K562 (cell line): ENCODE measurements around the gene KMT2E. TPM values are rescaled to one million over a fixed set of nuclear protein-coding genes. Genes with fewer than 3 reads are reported as not detected.
A peak's percentile ranks its signal among the peaks of the same experiment; 100 is the strongest.

Experiments used
- ATAC-seq: fragments of 200-7000 bp; cut with Tn5 transposase; 3 replicates; pipeline ENCODE4 v1.9.1; 2020; ENCODE audit warnings: moderate library complexity
- BruUV-seq: library from RNA; stranded (reverse); fragments of 400-500 nt; replicated peaks from 2 replicates; lab custom pipeline; 2021; lab: Mats Ljungman, UMichigan
- CTCF ChIA-PET: fragments of 300-600 bp; formaldehyde crosslinking; extraction: SDS; loops from one replicate; lab custom pipeline; 2021; ENCODE audit warnings: low intra/inter-chr PET ratio; lab: Yijun Ruan, JAX
- POLR2A ChIA-PET: fragments of 300-600, 350-650 bp; sonication (Branson Sonifier 250); formaldehyde crosslinking; extraction: SDS; loops from one replicate; lab custom pipeline; 2021; ENCODE audit warnings: antibody characterized with exemption, inconsistent platforms; lab: Yijun Ruan, JAX
- DNase-seq, 4 experiments: peaks; one replicate each; pipeline versions ENCODE4 v3.0.0 to v3.0.0-alpha.2; 2011 to 2018; ENCODE audit warnings: low spot score in 3 of 4, mixed read lengths in 3 of 4; ENCODE audit errors: extremely low read depth in 1 of 4
- FAIRE-seq: peaks from 2 replicates; lab custom pipeline; 2011; peaks lifted over from hg19 to GRCh38; lab: Jason Lieb, UNC
- H2AFZ ChIP-seq: 2 replicates; pipeline ENCODE4 v1.6.0; 2011; ENCODE audit warnings: low read depth, low read length, control low read depth, inconsistent platforms
- H3K27ac ChIP-seq: fragments of 200-600 bp; 3 replicates; pipeline ENCODE4 v1.8.0; 2011; ENCODE audit warnings: low read depth, mild to moderate bottlenecking, control low read depth, inconsistent platforms, low read length, moderate library complexity, mixed read lengths; ENCODE audit errors: extremely low read depth
- H3K27me3 ChIP-seq, 2 experiments: fragments of 300-600 bp in 1 of 2; 2 replicates in 1 of 2; 3 replicates in 1 of 2; pipeline versions ENCODE4 v1.6.0 to v1.8.0; 2011; ENCODE audit warnings: inconsistent platforms in 2 of 2, low read length in 2 of 2, mild to moderate bottlenecking in 1 of 2, mixed read lengths in 1 of 2, moderate library complexity in 1 of 2; ENCODE audit not compliant: control insufficient read depth in 2 of 2, insufficient read depth in 2 of 2
- H3K36me3 ChIP-seq: fragments of 300-600 bp; 3 replicates; pipeline ENCODE4 v1.8.0; 2011; ENCODE audit warnings: mild to moderate bottlenecking, low read length, inconsistent platforms; ENCODE audit not compliant: control insufficient read depth, insufficient read depth
- H3K4me1 ChIP-seq, 2 experiments: fragments of 200-600 bp in 1 of 2; replicated peaks in 1 of 2; 2 replicates in 1 of 2; 3 replicates in 1 of 2; pipeline versions ENCODE4 v1.5.1 to v1.8.0; 2011; ENCODE audit warnings: inconsistent platforms in 2 of 2, low read length in 2 of 2, mild to moderate bottlenecking in 1 of 2, mixed read lengths in 1 of 2, moderate library complexity in 1 of 2; ENCODE audit not compliant: control insufficient read depth in 2 of 2, insufficient read depth in 2 of 2
- H3K4me2 ChIP-seq: 2 replicates; pipeline ENCODE4 v1.6.1; 2011; ENCODE audit warnings: low read length, control low read depth, inconsistent platforms, mixed read lengths; ENCODE audit not compliant: insufficient read depth
- H3K4me3 ChIP-seq: fragments of 200-600 bp; sonication (generic), shearing (Covaris generic); 2 replicates; pipeline ENCODE4 v1.5.1; 2016; ENCODE audit warnings: control low read depth, inconsistent platforms
- H3K79me2 ChIP-seq: fragments of 200-600 bp; 3 replicates; pipeline ENCODE4 v1.8.0; 2011; ENCODE audit warnings: low read length, inconsistent platforms; ENCODE audit not compliant: control insufficient read depth, insufficient read depth
- H3K9ac ChIP-seq, 2 experiments: 2 replicates each; pipeline versions ENCODE4 v1.6.0 to v1.6.1; 2011; ENCODE audit warnings: low read depth in 2 of 2, low read length in 2 of 2, control low read depth in 1 of 2, inconsistent platforms in 1 of 2, mild to moderate bottlenecking in 1 of 2, mixed read lengths in 1 of 2; ENCODE audit not compliant: insufficient read depth in 1 of 2
- H3K9me1 ChIP-seq: one replicate; pipeline ENCODE4 v1.6.0; 2011; ENCODE audit warnings: inconsistent platforms, mild to moderate bottlenecking, low read length, moderate library complexity; ENCODE audit not compliant: control insufficient read depth, insufficient read depth
- H3K9me3 ChIP-seq: replicated peaks from 2 replicates; pipeline ENCODE4 v1.5.1; 2011; ENCODE audit warnings: low read depth, low read length, inconsistent platforms; ENCODE audit not compliant: control insufficient read depth, insufficient read depth
- H4K20me1 ChIP-seq: replicated peaks from 2 replicates; pipeline ENCODE4 v1.6.1; 2011; ENCODE audit warnings: low read length, inconsistent platforms, mixed read lengths; ENCODE audit not compliant: control insufficient read depth, insufficient read depth
- BDP1 ChIP-seq: IDR thresholded peaks from 3 replicates; pipeline ENCODE4 v1.6.1; 2011; ENCODE audit not compliant: insufficient read length, insufficient read depth
- HDAC8 ChIP-seq: fragments of 450-650 bp; IDR thresholded peaks from 2 replicates; pipeline ENCODE4 v1.6.1; 2016; ENCODE audit warnings: mild to moderate bottlenecking, missing genetic modification characterization, moderate library complexity, missing compliant biosample characterization
- HMG20A ChIP-seq: fragments of 450-650 bp; formaldehyde crosslinking; conservative IDR thresholded peaks from 2 replicates; pipeline ENCODE4 v1.4.0; 2020; ENCODE audit warnings: mild to moderate bottlenecking, mixed read lengths
- HOXB6 ChIP-seq: fragments of 250-450 bp; sonication (Bioruptor Pico); IDR thresholded peaks from 2 replicates; pipeline ENCODE4 v1.5.1; 2022; ENCODE audit warnings: mild to moderate bottlenecking, borderline replicate concordance
- MED1 ChIP-seq: sonication (generic); formaldehyde crosslinking; IDR thresholded peaks from 2 replicates; pipeline ENCODE4 v1.8.1; 2023; ENCODE audit warnings: missing genetic modification reagents, borderline replicate concordance
- PHB2 ChIP-seq: fragments of 450-650 bp; IDR thresholded peaks from 2 replicates; pipeline ENCODE4 v1.6.1; 2017; ENCODE audit warnings: low read depth
- POLR2AphosphoS2 ChIP-seq: IDR thresholded peaks from 2 replicates; pipeline ENCODE4 v1.6.1; 2012; ENCODE audit warnings: low read length, improper control_type of control experiment
- SIX5 ChIP-seq, 2 experiments: IDR thresholded peaks; 2 replicates each; pipeline ENCODE4 v1.6.1; 2011; ENCODE audit warnings: low read length in 2 of 2, borderline replicate concordance in 1 of 2, low read depth in 1 of 2, mild to moderate bottlenecking in 1 of 2, moderate library complexity in 1 of 2; ENCODE audit not compliant: insufficient read depth in 1 of 2
- SMARCA4 ChIP-seq: fragments of 450-650 bp; IDR thresholded peaks from 2 replicates; pipeline ENCODE4 v1.6.1; 2016
- SP1 ChIP-seq: sonication (generic); formaldehyde crosslinking; IDR thresholded peaks from 2 replicates; pipeline ENCODE4 v1.8.1; 2022; ENCODE audit warnings: mild to moderate bottlenecking, missing genetic modification reagents
- ZFPM2 ChIP-seq: fragments of 250-450 bp; sonication (Bioruptor Pico); IDR thresholded peaks from 2 replicates; pipeline ENCODE4 v1.5.1; 2022; ENCODE audit warnings: mild to moderate bottlenecking
- ZNF41 ChIP-seq: fragments of 250-450 bp; sonication (Bioruptor Pico); conservative IDR thresholded peaks from 2 replicates; pipeline ENCODE4 v1.4.0; 2020; ENCODE audit warnings: mild to moderate bottlenecking
- ZNF551 ChIP-seq: fragments of 250-450 bp; sonication (Bioruptor Pico); IDR thresholded peaks from 2 replicates; pipeline ENCODE4 v1.5.0; 2021; ENCODE audit warnings: mild to moderate bottlenecking, moderate library complexity
- ZSCAN29 ChIP-seq: fragments of 450-650 bp; IDR thresholded peaks from 2 replicates; pipeline ENCODE4 v1.6.1; 2017
- WGBS: fragments of 100-300 bp; shearing (Covaris generic); methylation state at CpG from one replicate; pipeline ENCODE4 v1.1.6; 2016; ENCODE audit warnings: low coverage, mixed read lengths; ENCODE audit not compliant: insufficient coverage; ENCODE audit errors: missing lambda C conversion rate; 5-methylcytosine and 5-hydroxymethylcytosine counted together
- in situ Hi-C: fragments of 300-500 bp; cut with MboI; formaldehyde crosslinking; loops from 4 replicates; pipeline ENCODE4 v1.15.0; 2018; ENCODE audit warnings: inconsistent platforms, mixed read lengths
- intact Hi-C: fragments of 100-400 bp; cut with micrococcal nuclease; formaldehyde crosslinking; loops from 2 replicates; pipeline ENCODE4 v1.14.2; 2022
- polyA plus RNA-seq, 8 experiments: library from polyadenylated mRNA; depleted of rRNA in 4 of 8; stranded (reverse) in 5 of 8; unstranded in 3 of 8; fragments of >200 nt; fragmentation: Nextera tagmentation in 2 of 8; fragmentation: Illumina TruSeq in 1 of 8; extraction: Ambion mirVana in 2 of 8; extraction: Trizol in 1 of 8; gene quantifications; 2 replicates each; pipeline versions ENCODE4 v1.2.1 to v1.2.3, GENCODE V29; 2011 to 2014; ENCODE audit warnings: inconsistent platforms in 1 of 8, missing spikeins in 1 of 8
- total RNA-seq, 7 experiments: library from RNA; depleted of rRNA in 6 of 7; stranded (reverse); fragments of >200 nt in 6 of 7; fragmentation: Illumina TruSeq in 2 of 7; extraction: Trizol in 2 of 7; gene quantifications; 2 replicates each; pipeline versions ENCODE4 v1.2.1 to v1.2.3, GENCODE V29; 2011 to 2021; ENCODE audit warnings: low replicate concordance in 1 of 7
- TF ChIP-seq, protein P1 (sequence below): fragments of 450-650 bp; formaldehyde crosslinking; conservative IDR thresholded peaks from 2 replicates; pipeline ENCODE4 v1.4.0; 2022; ENCODE audit warnings: mild to moderate bottlenecking, missing genetic modification characterization
- TF ChIP-seq, protein P2 (sequence below): IDR thresholded peaks from 2 replicates; pipeline ENCODE4 v1.6.1; 2016; ENCODE audit warnings: missing genetic modification characterization, missing compliant biosample characterization

The KMT2E gene
- total and polyA plus RNA-seq, 9 of the 15 experiments (the other 6 are each of a cell fraction or from before 2014, with no cell fraction given), result 8.9 to 55.3 (median 38.1) TPM

DNA sequence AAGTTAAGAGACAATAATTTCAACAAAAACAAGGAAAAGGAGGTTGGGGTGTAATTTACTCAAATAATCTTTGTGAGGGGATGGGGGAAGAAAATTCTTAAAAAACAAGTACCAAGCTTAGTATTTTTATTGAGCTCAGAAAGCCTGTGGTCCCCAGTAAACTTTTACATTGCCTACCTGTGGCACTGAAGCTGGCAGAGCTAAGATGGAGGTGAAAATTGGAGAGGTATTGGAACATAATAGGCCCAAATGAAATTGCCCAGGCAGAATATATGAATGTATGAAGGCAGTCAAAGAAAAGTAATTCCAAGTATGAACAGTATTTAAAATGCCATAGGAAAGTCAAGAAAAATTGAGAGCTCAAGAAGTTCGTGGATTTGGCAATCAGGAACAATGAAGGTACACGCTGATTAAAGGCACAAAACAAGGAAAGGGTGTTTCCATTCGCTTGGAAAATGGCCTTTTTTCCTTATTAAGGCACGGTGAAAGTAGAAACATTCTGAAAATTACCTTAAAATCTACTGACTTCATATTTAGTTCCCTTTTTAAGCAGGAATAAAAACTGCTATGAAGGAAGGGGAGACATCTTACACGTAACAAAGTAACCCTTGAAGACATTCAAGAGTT lies 3.4 kb upstream of the KMT2E start:
- Histone ChIP-seq H3K4me2 (peak overlapping the region; percentile 95), H3K4me1 (peaks cover 21 to 37% of the 10 kb centered on the region in 2 experiments), H3K9me1 (peaks cover 3% of the 10 kb centered on the region), H4K20me1 (peaks cover 49% of the 10 kb centered on the region), H3K36me3 (peaks cover 51% of the 10 kb centered on the region), H3K4me3 (peak overlapping the region; percentile 78), H2AFZ (no peak overlapping the region), H3K27me3 (no peaks in the 10 kb centered on the region), H3K27ac (peak overlapping the region; percentile 98), H3K9me3 (no peaks in the 10 kb centered on the region), H3K79me2 (peaks cover 95% of the 10 kb centered on the region), H3K9ac (peak overlapping the region; percentile 0 to 100; a peak in 3 of 4 replicates)
- in situ Hi-C loops, result no loop called here
- FAIRE-seq (no peak), DNase-seq (no peak), ATAC-seq (no peak)
- ChIA-PET CTCF (no interaction called here), POLR2A (interaction anchor here (0.7 to 7.3 kb wide), 12 partner anchors 9 to 418 kb away, joined by 3 to 73 read pairs (median 6); no protein-coding TSS in a partner anchor)
- WGBS, result 3% methylated on average over 5 of the region's 5 CpGs
- intact Hi-C loops, result loop anchor here (10.0 kb wide), 2 partner anchors 374 to 514 kb away; partner anchors contain the start of genes PUS7 and SRPK2
- BruUV-seq, result no TSS peak
- no peak for TF ChIP-seq ZSCAN29
- 0 out of 2 replicates have a peak, but pooled peaks have one; percentile 45 for TF ChIP-seq ZNF551 (CRISPR knock-in tag)
- TF ChIP-seq HDAC8 (tag), result no peak
- no peak for TF ChIP-seq POLR2AphosphoS2
- no peak for TF ChIP-seq MED1 (CRISPR knock-in tag)
- TF ChIP-seq, protein P1, sequence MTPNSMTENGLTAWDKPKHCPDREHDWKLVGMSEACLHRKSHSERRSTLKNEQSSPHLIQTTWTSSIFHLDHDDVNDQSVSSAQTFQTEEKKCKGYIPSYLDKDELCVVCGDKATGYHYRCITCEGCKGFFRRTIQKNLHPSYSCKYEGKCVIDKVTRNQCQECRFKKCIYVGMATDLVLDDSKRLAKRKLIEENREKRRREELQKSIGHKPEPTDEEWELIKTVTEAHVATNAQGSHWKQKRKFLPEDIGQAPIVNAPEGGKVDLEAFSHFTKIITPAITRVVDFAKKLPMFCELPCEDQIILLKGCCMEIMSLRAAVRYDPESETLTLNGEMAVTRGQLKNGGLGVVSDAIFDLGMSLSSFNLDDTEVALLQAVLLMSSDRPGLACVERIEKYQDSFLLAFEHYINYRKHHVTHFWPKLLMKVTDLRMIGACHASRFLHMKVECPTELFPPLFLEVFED (CRISPR knock-in tag), result no peak
- TF ChIP-seq ZNF41 (CRISPR knock-in tag), result no peak
- no peak for TF ChIP-seq SIX5 (IDR thresholded peaks at IDR 0.05; ENCODE audit: borderline replicate concordance in 1 of 2, insufficient read depth in 1 of 2, low read depth in 1 of 2, low read length in 2 of 2)
- TF ChIP-seq, protein P2, sequence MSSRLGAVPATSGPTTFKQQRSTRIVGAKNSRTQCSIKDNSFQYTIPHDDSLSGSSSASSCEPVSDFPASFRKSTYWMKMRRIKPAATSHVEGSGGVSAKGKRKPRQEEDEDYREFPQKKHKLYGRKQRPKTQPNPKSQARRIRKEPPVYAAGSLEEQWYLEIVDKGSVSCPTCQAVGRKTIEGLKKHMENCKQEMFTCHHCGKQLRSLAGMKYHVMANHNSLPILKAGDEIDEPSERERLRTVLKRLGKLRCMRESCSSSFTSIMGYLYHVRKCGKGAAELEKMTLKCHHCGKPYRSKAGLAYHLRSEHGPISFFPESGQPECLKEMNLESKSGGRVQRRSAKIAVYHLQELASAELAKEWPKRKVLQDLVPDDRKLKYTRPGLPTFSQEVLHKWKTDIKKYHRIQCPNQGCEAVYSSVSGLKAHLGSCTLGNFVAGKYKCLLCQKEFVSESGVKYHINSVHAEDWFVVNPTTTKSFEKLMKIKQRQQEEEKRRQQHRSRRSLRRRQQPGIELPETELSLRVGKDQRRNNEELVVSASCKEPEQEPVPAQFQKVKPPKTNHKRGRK (tag), result 0 out of 2 replicates have a peak, but pooled peaks have one; percentile 21
- TF ChIP-seq PHB2, result no peak
- TF ChIP-seq SP1 (CRISPR knock-in tag), result 0 out of 2 replicates have a peak, but pooled peaks have one; percentile 31
- no peak for TF ChIP-seq SMARCA4
- no peak for TF ChIP-seq HMG20A
- no peak for TF ChIP-seq BDP1
- TF ChIP-seq HOXB6 (CRISPR knock-in tag), result no peak
- 0 out of 2 replicates have a peak, but pooled peaks have one; percentile 11 for TF ChIP-seq ZFPM2 (CRISPR knock-in tag)
